ENCODE measurements around the gene SNX30. TPM values are rescaled to one million over a fixed set of nuclear protein-coding genes. Genes with fewer than 3 reads are reported as not detected.

SNX30 gene
- total RNA-seq, 4 donors from 2014 or later = 18.2 to 46.4 (median 26.2) TPM

GRCh38 chr9:112854657-112855056 lies 104.1 kb downstream of the SNX30 start:
- H3K27ac ChIP-seq = no peak overlapping the region
- peaks cover 0 to 15% (median 0%) of the 10 kb centered on the region in 3 donors for H3K36me3 ChIP-seq
- H3K4me1 ChIP-seq = no peaks in the 10 kb centered on the region
- no peaks in the 10 kb centered on the region for H3K9me3 ChIP-seq
- no peaks in the 10 kb centered on the region for H3K27me3 ChIP-seq
- no peak overlapping the region for H3K4me3 ChIP-seq
- DNase-seq = peak in 1 of 3 donors; percentile 22
- TF ChIP-seq POLR2A (IDR thresholded peaks at IDR 0.05) = no peak
- no peak for TF ChIP-seq CTCF (IDR thresholded peaks at IDR 0.05)

GRCh38 chr9:112856200-112856599 lies 105.6 kb downstream of the SNX30 start:
- H3K27me3 ChIP-seq = no peaks in the 10 kb centered on the region
- TF ChIP-seq POLR2A (IDR thresholded peaks at IDR 0.05) (no peak), CTCF (IDR thresholded peaks at IDR 0.05) (no peak)
- H3K4me3 ChIP-seq = no peak overlapping the region
- no peaks in the 10 kb centered on the region for H3K4me1 ChIP-seq
- H3K27ac ChIP-seq = no peak overlapping the region
- DNase-seq = peak in 1 of 3 donors; percentile 26
- peaks cover 0 to 3% (median 0%) of the 10 kb centered on the region in 3 donors for H3K36me3 ChIP-seq
- H3K9me3 ChIP-seq = no peaks in the 10 kb centered on the region

GRCh38 chr9:112856843-112857242 lies 106.3 kb downstream of the SNX30 start:
- Histone ChIP-seq H3K9me3 (no peaks in the 10 kb centered on the region), H3K4me3 (no peak overlapping the region), H3K27me3 (no peaks in the 10 kb centered on the region), H3K4me1 (no peaks in the 10 kb centered on the region), H3K36me3 (no peaks in the 10 kb centered on the region), H3K27ac (no peak overlapping the region)
- TF ChIP-seq POLR2A (IDR thresholded peaks at IDR 0.05) (no peak), CTCF (IDR thresholded peaks at IDR 0.05) (no peak)
- DNase-seq = peak in 1 of 3 donors; percentile 39

GRCh38 chr9:112858005-112858404 lies 107.4 kb downstream of the SNX30 start:
- DNase-seq = no peak
- no peak overlapping the region for H3K27ac ChIP-seq
- H3K36me3 ChIP-seq = no peaks in the 10 kb centered on the region
- no peaks in the 10 kb centered on the region for H3K27me3 ChIP-seq
- H3K4me1 ChIP-seq = no peaks in the 10 kb centered on the region
- no peak overlapping the region for H3K4me3 ChIP-seq
- H3K9me3 ChIP-seq = no peaks in the 10 kb centered on the region
- TF ChIP-seq POLR2A (IDR thresholded peaks at IDR 0.05) (no peak), CTCF (IDR thresholded peaks at IDR 0.05) (no peak)

GRCh38 chr9:112858625-112859147 lies 108.1 kb downstream of the SNX30 start:
- H3K27ac ChIP-seq = no peak overlapping the region

More at GRCh38 chr9:112858625-112859147, 108.1 kb downstream of the SNX30 start:
- no peak for TF ChIP-seq CTCF (IDR thresholded peaks at IDR 0.05)
- no peak for TF ChIP-seq POLR2A (IDR thresholded peaks at IDR 0.05)
- Histone ChIP-seq H3K4me1 (no peaks in the 10 kb centered on the region), H3K27me3 (no peaks in the 10 kb centered on the region), H3K36me3 (no peaks in the 10 kb centered on the region), H3K4me3 (no peak overlapping the region), H3K9me3 (no peaks in the 10 kb centered on the region)
- DNase-seq = peak in 1 of 3 donors; percentile 19

Data from Peyer's patch (tissue), 4 donors.